Neural cell (in vitro differentiated cells): Measurements from ENCODE around the gene TBC1D10A.

Experiments used
- CTCF ChIP-seq: fragments of 450-650 bp; IDR thresholded peaks from 2 replicates; pipeline ENCODE4 v1.5.1; 2014; ENCODE audit warnings: antibody characterized with exemption, mild to moderate bottlenecking, moderate library complexity; ENCODE audit not compliant: poor library complexity, severe bottlenecking
- EP300 ChIP-seq: fragments of 450-650 bp; conservative IDR thresholded peaks from 2 replicates; pipeline ENCODE4 v1.6.1; 2014; ENCODE audit warnings: antibody characterized with exemption, mild to moderate bottlenecking, moderate library complexity; ENCODE audit not compliant: poor library complexity, severe bottlenecking
- EZH2 ChIP-seq: fragments of 200-600, 300-800 bp; shearing (Covaris generic), sonication (generic); IDR thresholded peaks from 2 replicates; pipeline ENCODE4 v1.6.1; 2014; ENCODE audit warnings: antibody characterized with exemption, low read length, borderline replicate concordance, mild to moderate bottlenecking; ENCODE audit not compliant: insufficient read depth, poor library complexity, severe bottlenecking
- MXI1 ChIP-seq: fragments of 450-650 bp; conservative IDR thresholded peaks from 2 replicates; pipeline ENCODE4 v1.6.1; 2014; ENCODE audit warnings: antibody characterized with exemption, mild to moderate bottlenecking; ENCODE audit not compliant: poor library complexity, severe bottlenecking
- POLR2AphosphoS5 ChIP-seq: IDR thresholded peaks from 2 replicates; pipeline ENCODE4 v1.6.1; 2012
- RAD21 ChIP-seq: fragments of 450-650 bp; conservative IDR thresholded peaks from 2 replicates; pipeline ENCODE4 v1.6.1; 2014; ENCODE audit warnings: antibody characterized with exemption, mild to moderate bottlenecking, moderate library complexity
- REST ChIP-seq: IDR thresholded peaks from 2 replicates; pipeline ENCODE4 v1.6.1; 2012; ENCODE audit warnings: borderline replicate concordance
- SMC3 ChIP-seq: fragments of 450-650 bp; conservative IDR thresholded peaks from 2 replicates; pipeline ENCODE4 v1.6.1; 2014; ENCODE audit warnings: antibody characterized with exemption, mild to moderate bottlenecking, moderate library complexity; ENCODE audit not compliant: poor library complexity
- TAF1 ChIP-seq: IDR thresholded peaks from 2 replicates; pipeline ENCODE4 v1.6.1; 2012; ENCODE audit warnings: low read depth

GRCh38 chr22:30286331-30286730 lies 40.4 kb downstream of the TBC1D10A start:
- no peak for TF ChIP-seq CTCF
- no peak for TF ChIP-seq REST
- TF ChIP-seq EP300: no peak
- no peak for TF ChIP-seq EZH2
- no peak for TF ChIP-seq RAD21
- TF ChIP-seq POLR2AphosphoS5: no peak
- no peak for TF ChIP-seq MXI1
- TF ChIP-seq TAF1: no peak
- no peak for TF ChIP-seq SMC3
